Head of caudate nucleus (tissue), 42 donors: ENCODE data around the gene ZG16.
"Not testable (repeated sequence)": the region's sequence is repeated elsewhere in the genome, so short reads cannot be mapped to it uniquely, and the experiment has no call there.

Experiments
- DNase-seq, 42 donors: peaks; one replicate each; pipeline versions ENCODE4 v3.0.0 to v3.0.0-alpha.2; 2020 to 2021; ENCODE audit warnings: mixed read lengths in 7 of 42
- intact Hi-C: fragments of 100-400 bp; cut with DNase I; formaldehyde crosslinking; loops from one replicate; pipeline ENCODE4 v1.15.0; 2022

The ZG16 gene

GRCh38 chr16:29775742-29776408, 2.2 kb upstream of the ZG16 start:
- intact Hi-C loops, result no loop called here
- DNase-seq, result no peak

GRCh38 chr16:29779474-29779873, 1.4 kb downstream of the ZG16 start:
- DNase-seq, result no peak
- intact Hi-C loops, result no loop called here

DNA sequence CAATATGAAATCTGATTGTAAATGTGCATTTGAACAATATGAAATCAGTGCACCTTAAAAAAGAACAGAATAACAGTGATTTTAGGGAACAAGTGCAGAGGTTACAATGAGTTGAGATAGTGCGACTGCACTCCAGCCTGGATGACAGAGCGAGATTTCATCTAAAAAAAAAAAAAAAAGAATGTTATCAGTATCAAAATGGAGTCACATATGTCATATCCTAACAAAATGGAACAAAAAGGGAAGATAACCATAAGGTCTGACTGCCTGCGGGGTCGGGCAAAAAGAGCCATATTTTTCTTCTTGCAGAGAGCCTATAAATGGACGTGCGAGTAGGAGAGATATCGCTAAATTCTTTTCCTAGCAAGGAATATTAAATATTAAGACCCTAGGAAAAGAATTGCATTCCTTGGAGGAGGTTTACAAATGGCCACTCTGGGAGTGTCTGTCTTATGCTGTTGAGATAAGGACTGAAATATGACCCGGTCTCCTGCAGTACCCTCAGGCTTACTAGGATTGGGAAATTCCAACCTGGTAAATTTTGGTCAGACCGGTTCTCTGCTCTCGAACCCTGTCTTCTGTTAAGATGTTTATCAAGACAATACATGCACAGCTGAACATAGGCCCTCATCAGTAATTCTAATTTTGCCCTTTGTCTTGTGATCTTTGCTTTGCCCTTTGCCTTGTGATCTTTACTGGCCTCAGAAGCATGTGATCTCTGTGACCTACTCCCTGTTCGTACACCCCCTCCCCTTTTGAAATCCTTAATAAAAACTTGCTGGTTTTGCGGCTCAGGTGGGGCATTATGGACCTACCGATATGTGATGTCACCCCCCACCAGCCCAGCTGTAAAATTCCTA, 5.3 kb downstream of the ZG16 start:
- DNase-seq, intact Hi-C loops: not testable (repeated sequence)

DNA sequence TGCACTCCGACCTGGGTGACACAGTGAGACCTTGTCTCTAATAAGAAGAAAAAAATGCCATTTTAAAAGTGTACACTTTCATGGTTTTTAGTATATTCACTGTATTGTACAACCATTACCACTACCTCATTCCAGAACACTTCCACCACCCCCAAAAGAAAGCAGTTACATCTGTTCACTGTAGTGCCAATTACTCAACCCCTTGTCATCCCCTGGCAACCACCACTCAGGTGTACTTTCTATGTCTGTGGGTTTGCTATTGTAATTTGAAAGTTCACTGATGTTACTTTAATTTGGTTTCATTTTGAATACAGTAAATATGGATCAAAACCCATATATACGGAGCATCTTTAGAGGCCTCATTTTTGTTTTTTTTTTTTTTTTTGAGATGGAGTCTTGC, 6.1 kb downstream of the ZG16 start:
- intact Hi-C loops, result no loop called here
- no peak for DNase-seq

DNA sequence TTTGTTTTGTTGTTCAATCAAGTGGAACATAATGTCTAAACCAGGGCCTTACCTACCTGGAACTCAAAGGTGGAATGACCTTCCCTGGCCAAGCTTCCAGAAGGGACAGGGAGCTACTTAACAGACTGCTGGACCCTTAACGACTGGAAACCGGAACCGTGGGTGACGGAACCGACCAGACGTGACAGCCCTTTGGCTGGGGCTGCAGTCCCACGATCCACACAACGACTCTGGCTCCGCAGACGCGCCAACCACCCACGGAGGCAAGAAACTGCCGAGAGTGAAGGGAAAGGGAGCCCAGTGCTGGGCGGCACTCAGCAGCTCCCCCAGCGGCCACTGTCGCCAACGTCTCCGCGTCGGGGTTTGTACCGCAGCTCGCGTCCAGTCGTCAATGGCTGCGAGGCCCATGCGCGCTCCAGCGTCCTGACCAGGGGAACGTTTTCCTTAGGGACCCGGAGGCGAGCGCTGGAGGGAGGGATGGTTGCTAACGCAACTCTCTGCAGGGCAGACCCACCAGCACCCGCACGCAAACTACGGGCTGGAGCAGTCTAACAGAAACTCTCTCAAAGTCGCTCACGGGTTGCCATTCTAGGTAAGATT, 6.9 kb downstream of the ZG16 start:
- peak; percentile 34 to 88 (median 75) for DNase-seq
- intact Hi-C loops, result no loop called here

DNA sequence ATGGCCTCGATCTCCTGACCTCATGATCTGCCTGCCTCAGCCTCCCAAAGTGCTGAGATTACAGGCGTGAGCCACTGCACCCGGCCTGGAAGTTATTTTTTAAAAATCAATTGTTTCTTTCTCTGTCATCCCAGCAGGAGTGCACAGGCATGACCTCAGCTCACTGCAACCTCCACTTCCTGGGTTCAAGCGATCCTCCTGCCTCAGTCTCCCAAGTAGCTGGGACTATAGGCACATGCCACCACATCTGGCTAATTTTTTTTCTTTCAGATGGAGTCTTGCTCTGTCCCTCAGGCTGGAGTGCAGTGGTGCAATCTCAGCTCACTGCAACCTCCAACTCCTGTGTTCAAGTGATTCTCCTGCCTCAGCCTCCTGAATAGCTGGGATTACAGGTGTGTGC, 9.1 kb downstream of the ZG16 start:
- intact Hi-C loops, DNase-seq: not testable (repeated sequence)

DNA sequence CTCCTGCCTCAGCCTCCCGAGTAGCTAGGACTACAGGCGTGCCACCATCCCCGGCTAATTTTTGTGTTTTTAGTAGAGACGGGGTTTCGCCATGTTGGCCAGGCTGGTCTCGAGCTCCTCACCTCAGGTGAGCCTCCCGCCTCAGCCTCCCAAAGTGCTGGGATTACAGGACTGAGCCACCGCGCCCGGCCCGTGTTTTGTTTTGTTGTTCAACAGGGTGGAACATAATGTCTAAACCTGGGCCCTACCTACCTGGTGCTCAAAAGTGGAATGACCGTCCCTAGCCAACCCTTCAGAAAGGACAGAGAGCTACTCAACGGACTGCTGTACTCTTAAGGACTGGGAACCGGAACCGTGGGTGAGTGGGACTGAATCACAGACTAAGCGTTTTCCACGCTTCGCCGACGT, 11.7 kb downstream of the ZG16 start:
- intact Hi-C loops, result no loop called here

GRCh38 chr16:29790183-29790948, 12.3 kb downstream of the ZG16 start, which contains the start of gene KIF22:
Gene KIF22, plus strand, starts transcription at chr16:29790751. Its CDS starts 9 bp downstream, at chr16:29790760.
- DNase-seq, result peak; percentile 97 to 100 (median 99)
- intact Hi-C loops, result no loop called here

More for the DNA sequence above, 11.7 kb downstream of the ZG16 start:
- peak in 2 of 42 donors; percentile 9 to 46 for DNase-seq

DNA sequence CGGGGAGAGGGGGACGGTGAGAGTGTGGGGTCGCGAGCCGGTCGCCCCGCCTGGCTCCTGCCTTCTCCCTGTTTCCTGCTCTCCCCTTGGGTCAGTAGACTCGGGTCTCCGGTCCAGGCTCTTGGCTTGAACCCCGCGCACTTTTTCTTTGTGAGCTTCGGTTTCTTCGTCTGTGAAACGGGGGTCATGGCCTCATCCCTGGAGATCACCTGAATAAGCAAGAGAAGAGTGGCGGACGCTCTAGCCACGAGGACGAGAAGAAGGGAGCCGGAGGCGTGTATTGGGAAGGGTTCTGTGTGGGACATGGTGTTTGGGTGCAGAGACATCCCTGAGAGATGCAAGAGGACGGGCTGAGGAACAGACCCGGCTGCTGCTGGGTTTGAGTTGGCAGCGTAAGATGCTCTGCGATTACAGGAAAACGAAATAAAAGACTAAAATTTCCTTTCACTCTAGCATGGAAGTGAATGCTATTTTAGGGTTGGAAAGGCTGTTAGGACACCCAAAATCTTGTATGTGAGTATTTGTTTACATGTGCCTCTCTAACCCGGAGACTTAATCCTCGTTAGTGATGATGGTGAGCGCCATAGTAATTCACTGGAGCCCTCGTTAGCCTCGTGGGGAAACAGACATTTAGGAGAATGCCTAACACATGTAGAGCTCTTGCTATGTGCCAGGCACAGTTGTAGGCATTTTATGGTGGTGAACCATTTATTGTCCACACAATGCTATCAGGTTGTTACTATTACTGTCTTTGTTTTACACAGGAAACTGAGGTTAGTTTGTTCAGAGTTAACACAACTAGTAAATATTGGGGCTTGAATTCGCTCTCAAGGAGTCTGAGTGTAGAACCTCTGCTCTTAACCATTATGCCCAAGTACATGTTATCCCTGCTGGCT, 13.1 kb downstream of the ZG16 start:
- intact Hi-C loops, result no loop called here
- DNase-seq, result peak in 5 of 42 donors; percentile 5 to 39 (median 17)

DNA sequence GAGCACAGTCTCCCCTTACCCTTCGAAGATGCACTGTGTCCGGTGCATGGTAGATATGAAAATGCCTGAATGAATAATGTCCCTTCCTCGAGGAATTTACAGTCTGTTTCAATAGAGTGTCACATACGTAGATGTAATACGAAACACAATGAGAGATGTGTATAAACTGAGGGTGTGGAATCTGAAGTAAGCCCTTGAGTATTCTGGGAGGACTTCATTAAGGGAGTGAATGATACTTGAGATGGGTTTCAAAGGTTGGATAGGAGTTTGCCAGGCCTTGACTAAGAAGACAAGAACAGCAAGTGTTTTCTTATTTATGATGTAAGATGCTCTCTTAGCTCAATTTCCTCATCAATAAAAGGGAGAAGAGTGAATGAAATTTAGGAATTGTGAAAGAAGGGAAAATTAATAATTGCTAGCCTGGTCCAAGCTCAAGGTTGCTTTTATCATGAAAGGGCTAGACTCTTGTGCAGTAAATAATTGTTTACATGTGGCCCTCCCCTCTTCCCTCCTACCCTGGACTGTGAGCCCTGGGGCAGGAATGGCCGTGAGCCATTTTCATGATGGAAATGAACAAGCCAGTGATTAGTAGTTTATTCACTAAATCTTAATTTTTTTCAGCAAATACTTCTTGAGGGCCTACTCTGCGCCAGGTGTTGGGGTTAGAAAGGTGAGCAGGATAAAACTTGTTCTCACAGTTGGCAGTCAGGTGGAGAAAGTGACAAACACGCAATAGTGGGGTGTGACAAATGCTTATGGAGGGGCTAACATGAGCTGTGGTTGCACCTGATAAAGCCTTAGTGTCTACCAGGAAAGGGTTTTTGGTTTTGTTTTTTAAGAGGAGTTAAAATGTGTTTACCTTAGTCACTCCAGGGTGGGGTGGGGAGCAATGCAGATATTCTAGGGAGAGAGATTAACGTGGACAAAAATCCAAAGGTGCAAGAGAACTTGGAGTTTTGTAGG, 14.1 kb downstream of the ZG16 start:
- DNase-seq, result no peak
- intact Hi-C loops, result no loop called here

- DNase-seq, intact Hi-C loops: not testable (repeated sequence)
These were observed 15.1 kb downstream of the ZG16 start for GRCh38 chr16:29793153-29793552.

GRCh38 chr16:29794231-29794710, 16.2 kb downstream of the ZG16 start:
- intact Hi-C loops, result no loop called here
- no peak for DNase-seq

GRCh38 chr16:29802416-29802935, 24.4 kb downstream of the ZG16 start:
- intact Hi-C loops, result no loop called here
- DNase-seq, result no peak

DNA sequence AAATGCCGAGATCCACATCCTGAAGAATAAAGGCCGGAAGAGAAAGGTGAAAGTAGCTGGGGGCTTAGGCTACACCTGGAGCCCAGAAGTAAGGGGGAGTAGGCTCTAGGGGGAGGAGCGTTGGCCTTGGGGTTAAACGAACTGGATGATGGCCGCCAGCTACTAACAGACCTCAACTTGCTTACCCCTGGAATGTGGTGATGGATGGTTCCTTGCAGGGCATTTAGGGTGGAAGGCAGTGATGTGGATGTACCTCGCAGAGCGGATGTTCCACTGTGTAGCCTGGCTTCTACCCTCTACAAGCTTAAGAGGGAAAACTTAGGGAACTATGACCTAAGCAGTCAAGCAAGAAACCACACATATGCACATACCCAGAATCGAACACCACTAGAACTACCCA, 26.0 kb downstream of the ZG16 start:
- intact Hi-C loops, result no loop called here

DNA sequence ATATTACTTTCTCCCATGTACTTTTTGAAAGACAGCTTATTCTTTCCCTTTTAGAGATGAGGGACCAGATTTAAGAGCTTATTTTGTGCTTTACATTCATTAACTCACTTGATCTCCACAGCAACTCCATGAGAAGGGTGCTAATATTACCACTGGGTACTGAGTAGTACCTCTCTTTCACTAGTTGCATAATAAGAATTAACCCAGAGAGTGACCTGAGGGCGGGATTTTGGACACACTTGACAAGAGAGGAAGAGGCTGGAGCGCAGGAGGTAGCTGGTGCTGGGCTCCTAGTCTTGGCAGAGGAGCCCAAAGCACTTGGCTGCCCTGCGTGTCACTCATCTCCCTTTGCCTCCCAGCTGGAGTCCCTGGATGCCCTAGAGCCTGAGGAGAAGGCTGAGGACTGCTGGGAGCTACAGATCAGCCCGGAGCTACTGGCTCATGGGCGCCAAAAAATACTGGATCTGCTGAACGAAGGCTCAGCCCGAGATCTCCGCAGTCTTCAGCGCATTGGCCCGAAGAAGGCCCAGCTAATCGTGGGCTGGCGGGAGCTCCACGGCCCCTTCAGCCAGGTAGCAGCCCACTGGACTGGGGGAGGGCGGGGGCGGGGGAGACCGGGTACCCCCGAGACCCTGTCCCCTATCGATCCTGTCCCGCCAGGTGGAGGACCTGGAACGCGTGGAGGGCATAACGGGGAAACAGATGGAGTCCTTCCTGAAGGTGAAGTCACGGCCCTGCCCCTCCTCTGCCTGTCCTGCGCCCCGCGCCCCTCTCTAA, 26.6 kb downstream of the ZG16 start:
- peak in 16 of 42 donors; percentile 27 to 59 (median 46) for DNase-seq
- intact Hi-C loops, result no loop called here

More for the DNA sequence above, 26.0 kb downstream of the ZG16 start:
- DNase-seq, result no peak
